Activated CD4-positive, CD25-positive, alpha-beta regulatory T cell treated with anti-CD3 and anti-CD28 coated beads, Interleukin-2, amount 50 U/mL, for 72 hours (primary cell): ENCODE measurements around the gene ABHD16B.

Experiments
- DNase-seq: peaks from one replicate; pipeline ENCODE4 v3.0.0; 2021

Gene ABHD16B

DNA sequence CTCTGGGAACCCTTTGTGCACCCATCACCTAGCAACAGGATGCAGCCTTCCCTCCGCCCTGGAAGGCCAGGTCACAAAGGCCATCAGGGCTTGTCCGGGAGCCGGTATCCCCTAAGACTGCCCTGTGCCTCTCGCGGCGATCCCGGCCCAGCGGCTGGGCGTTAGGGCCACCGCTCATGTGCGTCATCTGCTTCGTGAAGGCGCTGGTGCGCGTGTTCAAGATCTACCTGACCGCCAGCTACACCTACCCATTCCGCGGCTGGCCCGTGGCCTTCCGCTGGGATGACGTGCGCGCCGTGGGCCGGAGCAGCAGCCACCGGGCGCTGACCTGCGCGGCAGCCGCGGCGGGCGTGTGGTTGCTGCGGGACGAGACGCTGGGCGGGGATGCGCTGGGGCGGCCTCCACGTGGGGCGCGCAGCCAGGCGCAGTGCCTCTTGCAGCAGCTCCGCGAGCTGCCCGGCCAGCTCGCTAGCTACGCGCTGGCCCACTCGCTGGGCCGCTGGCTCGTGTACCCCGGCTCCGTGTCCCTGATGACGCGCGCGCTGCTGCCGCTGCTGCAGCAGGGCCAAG, at the start of gene ABHD16B:
ABHD16B (plus strand) TSS at position 134 of the 570 bp plus-strand sequence; CDS start at position 177, 43 bp downstream.
- DNase-seq, result no peak

DNA sequence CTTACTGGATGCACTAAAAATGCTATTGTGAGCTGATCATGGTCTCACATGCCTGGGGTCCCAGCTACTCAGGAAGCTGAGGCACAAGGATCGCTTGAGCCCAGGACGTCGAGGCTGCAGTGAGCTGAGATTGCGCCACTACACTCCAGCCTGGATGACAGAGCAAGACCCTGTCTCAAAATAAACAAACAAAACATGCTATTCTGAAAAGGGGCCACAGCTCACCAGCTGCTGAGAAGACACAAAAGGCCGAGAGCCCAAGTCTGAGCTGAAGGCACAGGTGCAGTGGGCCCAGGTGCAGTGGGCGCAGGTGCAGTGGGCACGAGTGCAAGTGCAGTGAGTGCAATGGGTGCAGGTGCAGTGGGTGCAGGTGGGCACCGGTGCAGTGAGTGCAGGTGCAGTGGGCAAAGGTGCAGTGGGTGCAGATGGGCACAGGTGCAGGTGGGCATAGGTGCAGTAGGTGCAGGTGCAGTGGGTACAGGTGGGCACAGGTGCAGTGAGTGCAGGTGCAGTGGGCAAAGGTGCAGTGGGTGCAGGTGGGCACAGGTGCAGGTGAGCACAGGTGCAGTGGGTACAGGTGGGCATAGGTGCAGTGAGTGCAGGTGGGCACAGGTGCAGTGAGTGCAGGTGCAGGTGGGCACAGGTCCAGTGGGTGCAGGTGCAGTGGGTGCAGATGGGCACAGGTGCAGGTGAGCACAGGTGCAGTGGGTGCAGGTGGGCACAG, 46.2 kb upstream of the ABHD16B start:
- DNase-seq, result no peak

DNA sequence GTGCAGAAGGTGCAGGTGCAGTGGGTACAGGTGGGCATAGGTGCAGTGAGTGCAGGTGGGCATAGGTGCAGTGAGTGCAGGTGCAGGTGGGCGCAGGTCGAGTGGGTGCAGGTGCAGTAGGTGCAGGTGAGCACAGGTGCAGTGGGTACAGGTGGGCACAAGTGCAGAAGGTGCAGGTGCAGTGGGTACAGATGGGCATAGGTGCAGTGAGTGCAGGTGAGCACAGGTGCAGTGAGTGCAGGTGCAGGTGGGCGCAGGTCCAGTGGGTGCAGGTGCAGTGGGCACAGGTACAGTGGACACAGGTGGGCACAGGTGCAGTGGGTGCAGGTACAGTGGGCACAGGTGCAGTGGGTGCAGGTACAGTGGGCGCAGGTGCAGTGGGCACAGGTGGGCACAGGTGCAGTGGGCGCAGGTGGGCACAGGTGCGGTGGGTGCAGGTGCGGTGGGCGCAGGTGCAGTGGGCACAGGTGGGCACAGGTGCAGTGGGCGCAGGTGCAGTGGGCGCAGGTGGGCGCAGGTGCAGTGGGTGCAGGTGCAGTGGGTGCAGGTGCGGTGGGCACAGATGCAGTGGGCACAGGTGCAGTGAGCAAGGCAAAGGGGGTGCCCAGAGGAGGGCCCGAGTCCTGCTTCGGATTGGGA, 45.6 kb upstream of the ABHD16B start:
- no peak for DNase-seq

DNA sequence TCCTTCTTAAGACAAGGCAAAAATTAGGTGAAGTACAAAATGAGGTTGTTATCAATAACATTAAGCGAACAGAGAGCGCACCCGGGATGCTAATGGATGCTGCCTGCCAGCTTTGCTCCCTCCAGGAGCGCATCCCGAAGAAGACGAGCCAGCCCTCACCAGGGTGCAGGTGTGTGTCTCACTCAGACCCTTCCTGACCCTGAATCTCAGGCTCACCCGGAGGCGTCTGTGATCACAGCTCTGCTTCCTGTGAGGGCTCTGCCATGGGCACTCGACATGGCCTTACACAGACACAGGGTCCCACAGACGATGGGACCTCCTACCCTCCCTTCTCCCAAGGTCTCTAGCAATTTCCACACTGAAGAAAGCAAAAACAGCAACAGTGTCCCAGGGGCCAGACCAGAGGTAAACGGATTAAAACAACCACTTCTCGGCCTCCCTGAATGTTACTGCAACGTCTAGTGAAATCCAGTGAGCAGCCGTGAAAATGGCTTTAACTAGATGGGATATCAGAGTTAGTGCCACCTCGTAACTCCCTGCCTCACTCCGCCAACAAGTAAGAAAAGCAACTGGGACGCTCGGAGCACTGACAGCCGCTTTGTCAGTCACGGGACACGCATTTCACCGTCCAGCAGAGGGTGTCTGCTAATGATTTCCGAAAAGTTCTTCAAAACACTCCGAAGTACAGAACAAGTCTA, 41.9 kb upstream of the ABHD16B start:
- DNase-seq, result no peak

DNA sequence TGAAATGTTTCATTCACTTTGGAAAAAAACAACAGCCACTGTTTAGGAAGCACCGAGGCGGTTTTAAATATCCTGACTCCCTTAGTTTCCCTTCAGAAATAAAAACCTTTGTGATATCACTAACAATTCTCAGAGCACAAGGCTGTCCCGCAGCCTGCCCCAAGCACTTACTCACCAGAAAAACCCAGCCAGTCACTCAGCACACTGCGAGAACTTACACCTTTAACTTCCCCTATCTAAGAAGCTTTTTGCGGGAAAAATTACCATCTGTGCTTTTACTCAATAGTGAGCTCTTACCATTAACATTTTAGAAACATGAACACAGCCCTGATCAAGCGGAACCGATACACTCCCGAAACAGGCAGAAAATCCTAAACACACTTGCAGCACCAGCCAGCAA, 39.5 kb upstream of the ABHD16B start:
- no peak for DNase-seq

DNA sequence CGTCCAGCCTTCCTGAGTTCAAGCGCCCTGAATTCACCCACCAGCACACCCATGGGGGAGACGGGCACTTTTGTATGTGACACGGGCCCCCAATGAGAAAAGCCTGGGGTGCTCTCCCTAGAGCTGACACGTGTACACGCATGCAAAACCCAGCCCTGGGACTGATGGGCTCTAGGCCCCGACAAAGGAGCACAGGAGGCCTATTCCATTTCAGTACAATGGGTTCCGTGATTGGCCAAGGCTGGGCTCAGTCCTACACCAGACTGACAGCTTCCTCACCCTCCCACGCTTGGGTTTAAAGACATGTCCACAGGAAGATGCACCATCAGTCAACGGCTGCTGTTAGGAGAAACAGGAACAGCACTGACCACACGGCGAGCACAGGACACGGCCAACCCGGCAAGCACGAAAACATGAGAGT, 39.0 kb upstream of the ABHD16B start:
- no peak for DNase-seq

DNA sequence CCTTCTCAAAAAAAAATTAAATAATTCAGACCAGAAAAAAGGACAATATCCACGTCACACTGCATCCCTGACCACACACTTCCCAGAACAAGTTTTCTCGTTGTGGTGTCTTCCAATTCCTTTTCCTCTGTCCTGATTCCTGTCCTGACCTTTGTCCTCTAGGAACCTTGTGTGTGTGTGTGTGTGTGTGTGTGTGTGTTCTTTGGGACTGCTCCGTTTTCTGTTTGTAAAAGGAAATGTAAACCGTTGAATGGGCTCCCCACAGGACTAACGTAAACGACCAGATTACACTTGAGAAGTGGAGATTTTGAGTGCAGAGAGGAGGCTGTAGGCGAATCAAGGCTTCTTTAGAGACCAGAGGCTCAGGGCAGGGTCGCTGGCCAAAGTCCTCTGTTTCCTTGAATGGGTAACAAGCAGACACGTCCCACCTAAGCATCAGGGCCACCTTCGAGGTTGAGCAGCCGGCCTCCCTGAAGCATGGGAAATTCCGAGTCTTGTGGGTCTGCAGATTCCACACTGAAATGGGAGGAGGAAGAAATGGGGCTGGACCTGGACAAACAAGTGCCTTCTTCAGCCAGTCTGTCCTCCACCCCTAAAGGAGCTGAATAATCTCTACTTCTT, 37.5 kb upstream of the ABHD16B start:
- DNase-seq, result no peak

DNA sequence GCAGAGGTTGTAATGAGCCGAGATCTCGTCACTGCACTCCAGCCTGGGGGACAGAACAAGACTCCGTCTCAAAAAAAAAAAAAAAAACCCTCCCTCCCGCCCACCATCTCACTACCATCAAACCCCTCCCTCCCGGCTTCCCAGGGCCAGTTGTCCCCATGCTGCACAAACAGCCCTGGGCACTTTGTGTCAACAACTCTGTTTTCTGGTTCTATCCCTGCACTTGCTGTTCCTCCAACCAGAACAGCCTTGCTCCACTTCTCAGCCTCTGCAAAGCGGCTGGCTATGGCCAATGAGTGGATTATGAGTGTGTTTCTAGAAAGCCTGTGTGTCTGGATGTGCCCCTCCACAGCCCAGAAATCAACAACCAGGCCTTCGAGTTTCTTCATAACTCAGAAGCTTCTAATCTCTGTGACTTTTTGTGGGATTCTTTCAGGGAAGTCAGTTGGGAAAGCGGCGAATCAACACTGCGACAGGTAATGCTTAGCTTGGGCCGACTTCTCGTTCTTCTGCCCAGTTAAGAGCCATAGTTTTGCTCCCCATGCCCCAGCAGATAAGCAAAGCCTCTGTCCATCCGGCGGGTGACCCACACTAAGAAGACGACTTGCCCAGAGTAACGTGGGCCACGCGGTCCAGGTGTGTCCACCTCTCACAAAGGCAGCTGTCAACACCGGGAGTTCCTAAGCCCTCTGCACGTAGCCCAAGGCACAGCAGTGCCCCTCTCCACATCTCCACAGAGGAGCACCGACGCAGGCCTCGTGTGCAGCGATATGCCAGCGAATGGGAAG, 35.8 kb upstream of the ABHD16B start:
- DNase-seq, result no peak

DNA sequence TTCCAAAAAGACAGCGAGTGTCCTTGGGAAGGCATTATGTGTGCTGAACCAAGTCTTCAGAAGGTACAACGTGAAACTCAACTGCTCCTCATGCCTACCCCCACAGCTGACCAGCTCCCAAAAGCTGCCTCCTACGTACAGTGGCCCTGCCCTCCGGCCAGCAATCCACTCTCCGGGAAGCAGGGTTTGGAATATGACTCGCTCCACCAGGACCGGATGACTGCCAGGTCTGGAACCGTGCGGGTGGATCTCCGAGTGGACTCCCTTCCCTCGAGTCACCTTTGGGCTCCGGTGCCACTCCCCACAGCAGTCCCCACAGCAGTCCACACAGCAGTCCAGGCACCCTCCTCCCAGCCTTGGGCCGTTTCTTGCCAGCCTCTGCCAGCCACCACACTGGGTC, 34.5 kb upstream of the ABHD16B start:
- no peak for DNase-seq

DNA sequence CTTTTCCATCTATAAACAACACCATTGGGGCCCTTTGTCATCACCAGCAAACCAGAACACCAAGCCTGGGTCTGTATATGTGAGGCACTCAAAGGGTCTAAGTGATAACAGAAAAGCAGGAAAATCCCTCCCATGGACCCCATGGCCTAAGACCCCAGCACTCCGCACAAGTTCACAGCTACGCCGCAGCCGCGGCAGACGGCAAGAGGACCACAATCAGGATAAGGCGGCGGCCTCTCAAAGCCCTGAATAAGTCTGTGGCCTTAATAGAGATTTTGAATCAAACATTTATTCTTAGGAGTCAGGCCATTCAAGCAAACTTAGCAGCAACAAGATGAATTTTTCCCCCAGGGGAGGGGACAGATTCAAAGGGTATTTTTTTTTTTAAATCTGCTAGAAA, 33.2 kb upstream of the ABHD16B start:
- no peak for DNase-seq

DNA sequence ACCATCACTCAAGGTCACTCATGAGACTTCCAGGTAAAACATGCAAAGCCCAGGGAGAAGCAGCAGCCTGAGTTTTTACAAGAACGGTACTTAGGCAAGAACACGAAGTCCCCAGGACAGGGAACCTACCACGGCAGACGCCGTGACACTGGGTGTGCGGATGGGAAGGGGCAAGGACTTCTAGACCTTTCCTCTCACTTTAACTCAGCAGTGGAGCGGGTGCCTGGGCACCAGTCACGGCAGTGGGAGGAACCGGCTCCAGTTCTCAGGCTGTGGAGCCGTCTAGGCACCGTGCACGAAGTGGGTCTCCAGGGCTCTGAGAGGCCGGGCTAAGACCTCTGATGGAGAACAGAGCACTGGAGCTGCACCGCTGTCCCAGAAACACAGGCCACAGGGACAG, 32.8 kb upstream of the ABHD16B start:
- DNase-seq, result no peak

DNA sequence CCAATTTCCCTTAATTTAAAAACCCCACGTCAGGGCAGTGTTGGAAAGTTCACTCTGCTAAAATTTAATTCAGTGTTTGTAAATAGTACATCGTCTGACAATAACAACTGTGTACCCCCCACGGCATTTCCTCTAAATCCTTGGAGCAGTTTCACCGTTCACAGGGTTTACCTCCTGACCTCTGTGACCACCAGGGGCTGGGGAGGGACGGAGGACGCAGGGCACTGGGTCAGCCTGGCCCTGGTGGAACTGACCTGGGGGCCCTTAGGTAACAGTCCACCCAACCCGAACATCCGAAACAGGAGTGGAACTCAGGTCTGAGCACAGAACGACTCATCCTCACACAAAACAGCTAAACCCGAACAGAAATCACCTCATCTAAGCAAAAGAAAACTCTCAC, 32.3 kb upstream of the ABHD16B start:
- no peak for DNase-seq

DNA sequence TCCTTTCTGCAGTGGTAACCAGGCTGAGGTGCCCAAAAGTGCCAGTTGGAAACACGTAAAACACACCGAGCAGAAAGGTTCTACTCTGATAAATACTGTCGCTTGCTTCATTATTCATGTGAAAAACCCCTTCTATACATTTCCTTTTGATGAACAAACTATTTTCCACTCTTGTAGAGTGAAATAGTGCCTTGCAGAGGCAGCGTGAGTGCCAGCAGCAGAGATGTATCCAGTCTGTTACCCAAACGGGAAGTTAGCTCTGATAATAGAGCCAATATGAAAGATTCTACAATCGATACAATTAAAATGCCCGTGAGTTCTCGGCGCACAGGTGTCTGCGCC, 31.7 kb upstream of the ABHD16B start:
- no peak for DNase-seq

DNA sequence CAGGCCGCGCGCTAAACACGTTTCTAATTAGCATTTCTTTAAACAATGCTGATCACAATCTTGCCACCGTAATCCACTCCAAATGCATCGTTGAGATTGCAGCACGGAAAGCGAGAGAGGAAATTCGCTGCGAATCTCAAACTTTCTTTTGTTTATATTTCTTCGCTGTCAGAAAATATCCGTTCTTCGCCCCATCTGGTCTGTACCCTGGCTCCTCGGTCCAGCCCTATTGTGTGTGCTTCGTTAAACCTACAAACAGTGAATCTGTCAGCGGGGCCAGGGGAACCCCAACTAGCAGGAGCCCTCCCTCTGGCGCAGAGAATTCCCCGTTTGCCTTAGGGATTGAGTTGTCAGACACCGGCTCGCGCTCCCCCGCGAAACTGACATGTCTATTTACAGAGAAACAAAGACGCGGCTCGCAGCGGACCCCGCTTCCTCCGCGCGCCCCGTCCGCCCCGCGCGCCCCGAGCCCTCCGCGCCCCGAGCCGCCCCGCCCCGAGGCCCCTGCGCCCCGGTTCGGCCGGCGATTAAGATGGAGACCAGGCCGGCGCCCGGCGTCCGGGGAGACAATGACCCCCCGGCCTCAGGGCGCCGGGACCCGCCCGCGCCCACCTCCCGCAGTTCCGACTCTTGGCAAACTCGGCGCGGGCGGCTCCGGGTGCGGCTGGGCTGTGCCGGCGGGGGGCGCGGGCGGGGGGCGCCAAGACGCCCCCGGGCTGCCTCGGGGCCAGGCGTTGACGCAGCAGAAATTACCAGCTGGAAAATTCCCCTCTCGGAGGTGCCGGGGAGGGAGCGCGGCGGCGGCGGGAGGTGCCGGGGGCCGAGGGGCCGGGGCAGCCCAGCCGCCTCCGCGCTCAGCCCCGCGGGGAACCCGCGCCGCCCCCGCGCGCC, 31.1 kb upstream of the ABHD16B start:
- DNase-seq, result no peak

DNA sequence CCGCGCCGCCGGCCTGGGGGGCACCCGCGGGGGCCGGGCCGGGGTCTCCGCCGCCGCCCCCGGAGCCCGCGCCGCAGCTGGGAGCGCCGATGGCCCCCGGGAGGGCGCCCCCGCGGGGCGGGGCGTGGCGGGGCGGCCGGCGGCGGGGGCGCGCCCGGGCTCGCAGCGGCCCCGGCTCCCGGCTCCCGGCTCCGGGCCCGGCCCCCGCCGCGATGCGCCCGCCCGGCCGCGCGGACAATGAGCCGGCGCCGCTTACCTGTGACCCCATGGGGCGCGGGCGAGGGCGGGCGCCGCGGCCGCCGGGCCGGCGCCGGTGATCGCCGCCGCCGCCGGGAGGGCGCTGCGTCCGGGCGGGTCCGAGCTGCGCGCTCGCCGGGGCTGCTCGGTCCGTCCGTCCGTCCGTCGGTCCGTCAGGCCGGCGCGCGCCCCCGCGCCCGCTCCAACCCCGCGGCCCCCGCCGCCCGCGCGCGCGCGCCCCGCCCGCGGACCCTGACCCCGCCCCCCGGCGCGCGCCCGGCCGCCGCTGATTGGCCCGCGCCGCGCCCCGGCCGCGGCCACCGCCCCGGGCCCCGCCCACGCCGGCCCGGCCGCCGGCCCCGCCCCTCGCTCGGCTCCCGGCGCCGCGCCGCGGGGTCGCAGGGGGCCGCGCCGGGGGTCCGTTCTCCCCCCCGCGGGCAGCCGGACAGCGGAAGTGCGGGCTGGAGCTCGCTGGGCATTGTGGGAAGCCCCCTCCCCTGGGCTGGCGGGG, 30.3 kb upstream of the ABHD16B start, which contains the start of gene ZBTB46:
ZBTB46 (minus strand) TSS at position 424 of the 748 bp plus-strand sequence. CDS start 40,507 bp downstream, outside the sequence.
- no peak for DNase-seq

DNA sequence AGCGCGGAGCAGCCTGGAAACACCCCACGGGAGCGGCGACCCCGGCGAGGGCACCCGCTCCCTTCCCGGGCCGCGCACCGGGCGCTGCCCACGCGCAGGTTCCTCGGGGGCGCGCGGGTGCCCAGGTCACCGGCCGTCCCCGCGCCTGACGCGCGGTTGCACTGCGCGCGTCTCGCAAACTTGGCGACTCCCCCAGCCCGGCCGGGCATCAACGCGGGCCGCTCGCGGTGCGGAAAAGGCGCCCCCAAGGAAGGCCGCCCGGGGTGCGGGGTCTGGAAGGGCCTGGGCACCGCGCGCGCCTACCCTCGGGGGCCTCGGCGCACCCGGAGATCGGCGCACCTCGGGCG, 29.7 kb upstream of the ABHD16B start:
- no peak for DNase-seq

DNA sequence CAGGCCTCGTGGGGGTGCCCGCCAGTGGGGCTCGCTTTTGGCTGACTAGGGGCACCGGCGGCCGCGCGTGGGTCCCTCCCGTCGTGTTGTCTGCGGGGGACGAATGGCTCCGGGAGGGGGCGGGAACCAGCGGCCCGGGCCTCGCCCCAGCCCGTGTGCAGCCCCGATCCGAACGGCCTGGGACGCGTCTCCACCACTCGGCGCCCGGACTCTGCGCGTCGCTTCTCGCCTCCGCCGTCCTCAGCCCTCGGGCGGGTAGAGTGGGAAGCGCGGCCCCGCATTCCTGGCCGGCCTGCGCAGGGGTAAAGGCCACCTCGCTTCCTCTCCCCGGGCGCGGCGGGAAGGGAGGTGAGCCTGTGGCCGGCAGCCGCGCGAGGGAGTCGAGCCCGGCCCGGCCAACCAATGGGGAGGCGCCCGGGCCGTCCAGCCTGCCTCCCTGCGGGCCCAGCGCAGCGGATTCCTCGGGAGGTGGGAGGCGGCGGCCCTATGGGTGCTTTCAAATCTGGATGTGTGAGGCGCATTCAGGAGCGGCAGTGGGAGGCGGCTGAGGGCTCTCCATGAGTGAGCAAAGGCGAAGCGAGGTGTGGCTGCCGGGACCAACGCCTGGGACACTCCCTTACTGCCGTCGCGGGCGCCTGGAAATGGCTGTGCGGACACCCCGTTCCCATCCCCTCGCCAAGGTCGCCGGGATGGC, 29.2 kb upstream of the ABHD16B start:
- DNase-seq, result no peak

DNA sequence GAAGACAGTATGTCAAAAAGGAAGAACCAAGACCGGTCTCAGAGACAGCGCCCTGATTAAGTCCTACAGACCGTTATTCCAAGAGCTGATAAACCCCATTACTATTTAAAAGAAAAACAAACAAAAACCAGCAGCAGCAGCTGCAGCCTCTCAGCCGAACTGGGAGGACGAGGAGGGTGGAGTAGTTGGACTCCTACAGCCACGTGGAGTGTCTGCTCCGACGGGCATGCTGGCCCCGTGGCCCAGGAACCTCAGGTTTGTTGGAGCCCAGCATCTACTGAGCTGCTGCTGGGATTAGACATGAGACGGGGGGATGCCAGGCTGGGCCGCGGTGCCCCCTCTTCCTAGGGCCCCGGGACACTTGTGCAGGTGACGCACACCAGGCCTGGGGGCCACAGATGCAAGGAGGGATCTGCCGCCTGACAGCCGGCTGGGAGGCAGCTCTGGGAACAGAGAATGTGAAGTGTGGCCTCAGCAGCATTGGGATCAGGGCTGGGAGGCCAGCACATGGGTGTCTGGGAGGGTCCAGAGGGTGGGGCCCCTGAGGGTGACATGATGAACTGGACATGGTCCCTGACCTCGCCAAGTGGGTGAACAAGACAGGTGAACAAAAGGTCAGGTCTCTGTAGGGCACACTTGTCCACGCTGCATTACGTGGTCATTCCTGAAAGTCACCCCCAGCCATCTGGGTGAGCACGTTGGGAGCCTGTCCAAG, 27.4 kb upstream of the ABHD16B start:
- DNase-seq, result no peak

DNA sequence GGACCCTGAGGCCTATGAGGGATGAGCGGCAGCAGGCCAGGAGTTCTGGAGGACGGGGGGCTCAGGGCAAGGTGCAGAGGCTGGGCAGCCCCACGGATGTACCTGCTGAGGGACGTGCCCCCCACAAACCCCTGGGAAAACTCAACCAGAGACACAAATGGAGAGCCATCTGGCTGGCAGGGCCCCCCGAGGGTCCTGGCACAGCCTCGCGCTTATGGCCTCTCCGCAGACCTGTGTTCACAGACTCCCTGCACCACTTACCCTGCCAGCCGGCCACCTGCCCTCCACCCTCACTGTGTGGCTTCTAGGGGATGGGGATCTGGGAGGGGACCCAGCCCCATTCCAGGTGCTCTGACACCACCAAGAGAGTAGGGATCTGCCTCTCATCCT, 26.8 kb upstream of the ABHD16B start:
- no peak for DNase-seq
